ENCODE results near the gene TSPAN12.
"Not testable (repeated sequence)": the region's sequence is repeated elsewhere in the genome, so short reads cannot be mapped to it uniquely, and the experiment has no call there.

The TSPAN12 gene

GRCh38 chr7:120857588-120858573 is at the start of gene TSPAN12:
TSS of gene TSPAN12 (minus strand) at chr7:120858144. CDS start at chr7:120856763, 1,381 bp downstream.
- peak in 2 of 3 experiments; percentile 8 to 17 for DNase-seq (ENCODE audit: low read depth in 3 of 3)

GRCh38 chr7:120898715-120899499 is 41.0 kb upstream of the TSPAN12 start:
- DNase-seq (ENCODE audit: low read depth in 3 of 3) = no peak

GRCh38 chr7:120895253-120895652 is 37.3 kb upstream of the TSPAN12 start:
- not testable (repeated sequence) for DNase-seq (ENCODE audit: low read depth in 3 of 3)

GRCh38 chr7:120885602-120886001 is 27.7 kb upstream of the TSPAN12 start:
- DNase-seq (ENCODE audit: low read depth in 3 of 3) = not testable (repeated sequence)

- DNase-seq (ENCODE audit: low read depth in 3 of 3) = no peak
Measured at GRCh38 chr7:120877701-120878100, 19.8 kb upstream of the TSPAN12 start.

GRCh38 chr7:120876922-120877321 is 19.0 kb upstream of the TSPAN12 start:
- no peak for DNase-seq (ENCODE audit: low read depth in 3 of 3)

- DNase-seq (ENCODE audit: low read depth in 3 of 3) = no peak
Measured at GRCh38 chr7:120874722-120875121, 16.8 kb upstream of the TSPAN12 start.

GRCh38 chr7:120874016-120874415 is 16.1 kb upstream of the TSPAN12 start:
- no peak for DNase-seq (ENCODE audit: low read depth in 3 of 3)

GRCh38 chr7:120873401-120873800 is 15.5 kb upstream of the TSPAN12 start:
- DNase-seq (ENCODE audit: low read depth in 3 of 3) = no peak

- DNase-seq (ENCODE audit: low read depth in 3 of 3) = no peak
Measured at GRCh38 chr7:120869700-120870099, 11.8 kb upstream of the TSPAN12 start.

GRCh38 chr7:120867932-120868331 is 10.0 kb upstream of the TSPAN12 start:
- DNase-seq (ENCODE audit: low read depth in 3 of 3) = no peak

- no peak for DNase-seq (ENCODE audit: low read depth in 3 of 3)
Measured at GRCh38 chr7:120865191-120865981, 7.4 kb upstream of the TSPAN12 start.

GRCh38 chr7:120864141-120864900 is 6.4 kb upstream of the TSPAN12 start:
- no peak for DNase-seq (ENCODE audit: low read depth in 3 of 3)

GRCh38 chr7:120862987-120863590 is 5.1 kb upstream of the TSPAN12 start:
- DNase-seq (ENCODE audit: low read depth in 3 of 3) = no peak

GRCh38 chr7:120860156-120860555 is 2.2 kb upstream of the TSPAN12 start:
- no peak for DNase-seq (ENCODE audit: low read depth in 3 of 3)

GRCh38 chr7:120859459-120859858 is 1.5 kb upstream of the TSPAN12 start:
- no peak for DNase-seq (ENCODE audit: low read depth in 3 of 3)

GRCh38 chr7:120856621-120857352 is 1.2 kb downstream of the TSPAN12 start:
- DNase-seq (ENCODE audit: low read depth in 3 of 3) = no peak

GRCh38 chr7:120856198-120856597 is 1.7 kb downstream of the TSPAN12 start:
- DNase-seq (ENCODE audit: low read depth in 3 of 3) = no peak

- DNase-seq (ENCODE audit: low read depth in 3 of 3) = no peak
Measured at GRCh38 chr7:120852700-120853099, 5.2 kb downstream of the TSPAN12 start.

GRCh38 chr7:120843109-120843508 is 14.8 kb downstream of the TSPAN12 start:
- no peak for DNase-seq (ENCODE audit: low read depth in 3 of 3)
